ENCODE measurements around the gene SMIM32. TPM values are rescaled to one million over a fixed set of nuclear protein-coding genes. Genes with fewer than 3 reads are reported as not detected.

Gene SMIM32
- total RNA-seq, 1 donor from 2014 or later, result not detected

DNA sequence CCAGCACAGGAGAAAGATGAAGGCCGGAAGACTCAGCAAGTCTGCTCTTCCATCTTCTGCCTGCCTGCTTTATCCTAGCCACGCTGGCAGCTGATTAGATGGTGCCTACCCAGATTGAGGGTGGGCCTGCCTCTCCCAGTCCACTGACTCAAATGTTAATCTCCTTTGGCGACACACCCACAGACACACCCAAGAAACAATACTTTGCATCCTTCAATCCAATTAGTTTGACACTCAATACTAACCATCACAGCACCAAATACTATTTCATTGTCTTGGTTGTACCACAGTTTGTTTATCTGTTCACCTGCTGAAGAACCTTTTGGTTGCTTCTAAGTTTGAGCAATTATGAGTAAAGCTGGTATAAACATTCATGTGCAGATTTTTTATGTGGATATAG, 23.7 kb downstream of the SMIM32 start:
- Mint-ChIP-seq H3K36me3 (ENCODE audit: low read depth) (peaks cover 30% of the 10 kb centered on the region), H3K4me1 (peaks cover 3% of the 10 kb centered on the region), H3K27me3 (ENCODE audit: low read depth) (no peaks in the 10 kb centered on the region), H3K4me3 (no peak overlapping the region), H3K27ac (ENCODE audit: unreplicated experiment) (no peak overlapping the region), H3K9me3 (no peaks in the 10 kb centered on the region)
- TF ChIP-seq, protein P1, sequence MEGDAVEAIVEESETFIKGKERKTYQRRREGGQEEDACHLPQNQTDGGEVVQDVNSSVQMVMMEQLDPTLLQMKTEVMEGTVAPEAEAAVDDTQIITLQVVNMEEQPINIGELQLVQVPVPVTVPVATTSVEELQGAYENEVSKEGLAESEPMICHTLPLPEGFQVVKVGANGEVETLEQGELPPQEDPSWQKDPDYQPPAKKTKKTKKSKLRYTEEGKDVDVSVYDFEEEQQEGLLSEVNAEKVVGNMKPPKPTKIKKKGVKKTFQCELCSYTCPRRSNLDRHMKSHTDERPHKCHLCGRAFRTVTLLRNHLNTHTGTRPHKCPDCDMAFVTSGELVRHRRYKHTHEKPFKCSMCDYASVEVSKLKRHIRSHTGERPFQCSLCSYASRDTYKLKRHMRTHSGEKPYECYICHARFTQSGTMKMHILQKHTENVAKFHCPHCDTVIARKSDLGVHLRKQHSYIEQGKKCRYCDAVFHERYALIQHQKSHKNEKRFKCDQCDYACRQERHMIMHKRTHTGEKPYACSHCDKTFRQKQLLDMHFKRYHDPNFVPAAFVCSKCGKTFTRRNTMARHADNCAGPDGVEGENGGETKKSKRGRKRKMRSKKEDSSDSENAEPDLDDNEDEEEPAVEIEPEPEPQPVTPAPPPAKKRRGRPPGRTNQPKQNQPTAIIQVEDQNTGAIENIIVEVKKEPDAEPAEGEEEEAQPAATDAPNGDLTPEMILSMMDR (conservative IDR thresholded peaks at IDR 0.05), result no peak
- no peak for DNase-seq (ENCODE audit: low read depth, low spot score)

GRCh38 chr5:136166909-136167308, 26.1 kb downstream of the SMIM32 start:
- Mint-ChIP-seq H3K4me1 (no peaks in the 10 kb centered on the region), H3K27me3 (ENCODE audit: low read depth) (no peaks in the 10 kb centered on the region), H3K27ac (ENCODE audit: unreplicated experiment) (no peak overlapping the region), H3K9me3 (no peaks in the 10 kb centered on the region), H3K4me3 (no peak overlapping the region), H3K36me3 (ENCODE audit: low read depth) (peaks cover 24% of the 10 kb centered on the region)
- TF ChIP-seq, protein P1 (conservative IDR thresholded peaks at IDR 0.05), result no peak
- DNase-seq (ENCODE audit: low read depth, low spot score), result no peak

DNA sequence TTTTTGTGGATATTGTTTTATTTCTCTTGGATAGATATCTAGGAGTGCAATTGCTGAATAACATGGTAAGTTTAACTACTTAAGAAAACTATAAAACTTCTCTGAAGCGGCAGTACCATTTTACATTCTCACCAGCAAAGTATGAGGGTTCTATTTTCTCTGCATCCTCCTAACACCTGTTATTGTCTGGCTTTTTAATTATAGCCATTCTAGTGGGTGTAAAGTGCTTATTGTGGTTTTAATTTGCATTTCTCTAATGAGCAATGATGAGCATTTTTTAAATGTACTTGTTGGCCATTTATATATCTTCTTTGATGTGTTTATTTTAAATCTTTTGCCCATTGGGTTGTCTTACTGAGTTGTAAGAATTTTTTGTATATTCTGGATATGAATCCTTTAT, 28.7 kb downstream of the SMIM32 start:
- TF ChIP-seq, protein P1 (conservative IDR thresholded peaks at IDR 0.05), result no peak
- Mint-ChIP-seq H3K9me3 (no peaks in the 10 kb centered on the region), H3K4me3 (no peak overlapping the region), H3K27ac (ENCODE audit: unreplicated experiment) (no peak overlapping the region), H3K27me3 (ENCODE audit: low read depth) (no peaks in the 10 kb centered on the region), H3K4me1 (no peaks in the 10 kb centered on the region), H3K36me3 (ENCODE audit: low read depth) (peaks cover 10% of the 10 kb centered on the region)
- no peak for DNase-seq (ENCODE audit: low read depth, low spot score)

DNA sequence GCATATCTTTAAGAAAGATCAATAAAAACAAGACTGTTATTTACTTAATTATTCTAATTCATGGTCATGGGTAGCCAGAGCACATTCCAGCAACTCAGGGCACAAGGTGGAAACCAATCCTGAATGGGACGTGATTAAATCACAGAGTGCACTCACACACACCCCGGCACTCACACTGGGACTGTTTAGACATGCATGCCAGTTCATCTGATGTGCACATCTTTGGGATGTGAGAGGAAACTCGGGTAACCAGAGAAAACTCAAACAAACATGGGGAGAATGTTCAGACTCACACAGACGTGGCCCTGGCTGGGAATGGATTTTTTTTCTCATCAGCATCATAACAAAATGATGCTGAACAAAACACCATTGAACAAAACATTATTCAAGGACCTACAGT, 31.0 kb downstream of the SMIM32 start:
- Mint-ChIP-seq H3K27me3 (ENCODE audit: low read depth) (no peaks in the 10 kb centered on the region), H3K27ac (ENCODE audit: unreplicated experiment) (no peak overlapping the region), H3K9me3 (peaks cover 2% of the 10 kb centered on the region), H3K4me3 (no peak overlapping the region), H3K4me1 (no peaks in the 10 kb centered on the region), H3K36me3 (ENCODE audit: low read depth) (peaks cover 6% of the 10 kb centered on the region)
- TF ChIP-seq, protein P1 (conservative IDR thresholded peaks at IDR 0.05), result no peak
- no peak for DNase-seq (ENCODE audit: low read depth, low spot score)

DNA sequence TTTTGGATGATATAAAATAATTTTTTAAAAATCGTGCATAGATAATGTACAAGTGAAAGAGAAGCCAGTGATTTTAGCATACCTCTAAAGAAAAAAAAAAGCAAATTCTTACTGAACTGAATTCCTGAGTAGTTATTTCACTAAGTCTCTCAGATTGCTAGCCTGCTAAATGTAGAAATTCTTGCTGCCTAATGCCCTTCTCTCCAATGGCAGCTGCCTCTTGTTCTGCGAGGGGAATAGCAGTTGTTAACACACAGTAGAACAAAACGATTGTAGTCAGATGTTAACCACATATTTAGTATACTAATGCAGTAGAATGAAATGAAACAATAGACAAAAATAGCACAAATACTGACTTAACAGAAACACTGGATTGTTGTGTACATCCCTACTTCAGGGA, 33.5 kb downstream of the SMIM32 start:
- no peak overlapping the region for H3K27ac Mint-ChIP-seq (ENCODE audit: unreplicated experiment)

More for the DNA sequence above, 33.5 kb downstream of the SMIM32 start:
- TF ChIP-seq, protein P1 (conservative IDR thresholded peaks at IDR 0.05), result no peak
- DNase-seq (ENCODE audit: low read depth, low spot score), result no peak
- Mint-ChIP-seq H3K27me3 (ENCODE audit: low read depth) (no peaks in the 10 kb centered on the region), H3K36me3 (ENCODE audit: low read depth) (peaks cover 27% of the 10 kb centered on the region), H3K4me3 (no peak overlapping the region), H3K9me3 (peaks cover 3% of the 10 kb centered on the region), H3K4me1 (no peaks in the 10 kb centered on the region)
